ENCODE results near the gene ANLN.

Gene ANLN

GRCh38 chr7:36369171-36369570, 20.5 kb upstream of the ANLN start:
- TF ChIP-seq TAF1 (IDR thresholded peaks at IDR 0.05; ENCODE audit: borderline replicate concordance, insufficient read depth, low read length), result no peak
- TF ChIP-seq FOXP2 (optimal IDR thresholded peaks at IDR 0.05; ENCODE audit: borderline replicate concordance, extremely low read depth, extremely low read length, insufficient read depth), result no peak
- no peak for TF ChIP-seq SIN3A (IDR thresholded peaks at IDR 0.05; ENCODE audit: borderline replicate concordance, insufficient read depth, low read length)
- no peak for TF ChIP-seq REST (IDR thresholded peaks at IDR 0.05; ENCODE audit: insufficient read depth in 1 of 2, low read depth in 2 of 2, low read length in 2 of 2)
- TF ChIP-seq POLR2AphosphoS5 (IDR thresholded peaks at IDR 0.05; ENCODE audit: low read depth, low read length), result no peak

- TF ChIP-seq TAF1 (IDR thresholded peaks at IDR 0.05; ENCODE audit: borderline replicate concordance, insufficient read depth, low read length) (no peak), REST (IDR thresholded peaks at IDR 0.05; ENCODE audit: insufficient read depth in 1 of 2, low read depth in 2 of 2, low read length in 2 of 2) (no peak), POLR2AphosphoS5 (IDR thresholded peaks at IDR 0.05; ENCODE audit: low read depth, low read length) (no peak), SIN3A (IDR thresholded peaks at IDR 0.05; ENCODE audit: borderline replicate concordance, insufficient read depth, low read length) (no peak), FOXP2 (optimal IDR thresholded peaks at IDR 0.05; ENCODE audit: borderline replicate concordance, extremely low read depth, extremely low read length, insufficient read depth) (no peak)
Measured at GRCh38 chr7:36370046-36370445, 19.6 kb upstream of the ANLN start.

GRCh38 chr7:36372156-36372555, 17.5 kb upstream of the ANLN start:
- TF ChIP-seq REST (IDR thresholded peaks at IDR 0.05; ENCODE audit: insufficient read depth in 1 of 2, low read depth in 2 of 2, low read length in 2 of 2), result no peak
- no peak for TF ChIP-seq FOXP2 (optimal IDR thresholded peaks at IDR 0.05; ENCODE audit: borderline replicate concordance, extremely low read depth, extremely low read length, insufficient read depth)
- no peak for TF ChIP-seq SIN3A (IDR thresholded peaks at IDR 0.05; ENCODE audit: borderline replicate concordance, insufficient read depth, low read length)
- TF ChIP-seq POLR2AphosphoS5 (IDR thresholded peaks at IDR 0.05; ENCODE audit: low read depth, low read length), result no peak
- no peak for TF ChIP-seq TAF1 (IDR thresholded peaks at IDR 0.05; ENCODE audit: borderline replicate concordance, insufficient read depth, low read length)

- TF ChIP-seq FOXP2 (optimal IDR thresholded peaks at IDR 0.05; ENCODE audit: borderline replicate concordance, extremely low read depth, extremely low read length, insufficient read depth), result no peak
- no peak for TF ChIP-seq REST (IDR thresholded peaks at IDR 0.05; ENCODE audit: insufficient read depth in 1 of 2, low read depth in 2 of 2, low read length in 2 of 2)
- no peak for TF ChIP-seq TAF1 (IDR thresholded peaks at IDR 0.05; ENCODE audit: borderline replicate concordance, insufficient read depth, low read length)
- TF ChIP-seq POLR2AphosphoS5 (IDR thresholded peaks at IDR 0.05; ENCODE audit: low read depth, low read length), result no peak
- TF ChIP-seq SIN3A (IDR thresholded peaks at IDR 0.05; ENCODE audit: borderline replicate concordance, insufficient read depth, low read length), result no peak
Measured at GRCh38 chr7:36379831-36380504, 9.7 kb upstream of the ANLN start.
